PC-3 (cell line): ENCODE data around the gene HNF4A. TPM values are rescaled to one million over a fixed set of nuclear protein-coding genes. Genes with fewer than 3 reads are reported as not detected.

Source experiments
- ATAC-seq: fragments of 200-7000 bp; cut with Tn5 transposase; 2 replicates; pipeline ENCODE4 v1.9.1; 2020; ENCODE audit warnings: mild to moderate bottlenecking, moderate library complexity
- BruUV-seq: library from RNA; stranded (reverse); fragments of 400-500 nt; replicated peaks from 2 replicates; lab custom pipeline; 2021; lab: Mats Ljungman, UMichigan
- CTCF ChIA-PET: fragments of 300-600 bp; sonication (Branson Sonifier 250); formaldehyde crosslinking; loops from one replicate; lab custom pipeline; 2022; ENCODE audit warnings: antibody characterized with exemption; lab: Charles Lee
- POLR2A ChIA-PET: fragments of 300-600 bp; sonication (Branson Sonifier 250); formaldehyde crosslinking; loops from one replicate; lab custom pipeline; 2022; ENCODE audit warnings: antibody characterized with exemption; ENCODE audit not compliant: unreplicated experiment; lab: Charles Lee
- DNase-seq: peaks from one replicate; pipeline ENCODE4 v3.0.0-alpha.2; 2015
- H2AFZ ChIP-seq: fragments of 300-600 bp; sonication (generic); 2 replicates; pipeline ENCODE4 v1.6.0; 2016; ENCODE audit warnings: antibody characterized with exemption, low read length
- H3F3A ChIP-seq: fragments of 300-600 bp; sonication (generic); one replicate; pipeline ENCODE4 v1.6.0; 2017; ENCODE audit warnings: antibody characterized with exemption, low read length, control low read depth, mild to moderate bottlenecking; ENCODE audit not compliant: unreplicated experiment
- H3K27ac ChIP-seq: fragments of 300-600 bp; sonication (generic); 2 replicates; pipeline ENCODE4 v1.5.1; 2016; ENCODE audit warnings: mild to moderate bottlenecking, low read length
- H3K27me3 ChIP-seq: fragments of 300-600 bp; sonication (generic); 2 replicates; pipeline ENCODE4 v1.6.1; 2016; ENCODE audit warnings: low read length, mixed read lengths
- H3K36me3 ChIP-seq: fragments of 300-600 bp; sonication (generic); 2 replicates; pipeline ENCODE4 v1.6.1; 2016; ENCODE audit warnings: low read depth, mixed run types, low read length, mixed read lengths
- H3K4me1 ChIP-seq: fragments of 300-600 bp; sonication (generic); 2 replicates; pipeline ENCODE4 v1.5.1; 2016; ENCODE audit warnings: low read length; ENCODE audit not compliant: insufficient read depth
- H3K4me2 ChIP-seq: fragments of 300-600 bp; sonication (generic); 2 replicates; pipeline ENCODE4 v1.6.0; 2016; ENCODE audit warnings: low read length
- H3K4me3 ChIP-seq: fragments of 300-600 bp; sonication (generic); 2 replicates; pipeline ENCODE4 v1.5.1; 2016; ENCODE audit warnings: mild to moderate bottlenecking, low read length, mixed read lengths
- H3K79me2 ChIP-seq: fragments of 300-600 bp; sonication (generic); 2 replicates; pipeline ENCODE4 v1.6.1; 2017; ENCODE audit warnings: low read length, mixed read lengths
- H3K9ac ChIP-seq: fragments of 300-600 bp; sonication (generic); 2 replicates; pipeline ENCODE4 v1.6.0; 2016; ENCODE audit warnings: mild to moderate bottlenecking, low read length
- H3K9me2 ChIP-seq: fragments of 300-600 bp; sonication (generic); replicated peaks from 2 replicates; pipeline ENCODE4 v1.6.1; 2016; ENCODE audit warnings: mixed run types, low read length, mixed read lengths
- H3K9me3 ChIP-seq: fragments of 300-600 bp; sonication (generic); 2 replicates; pipeline ENCODE4 v1.6.1; 2016; ENCODE audit warnings: low read length, mixed read lengths
- H4K20me1 ChIP-seq: fragments of 300-600 bp; sonication (generic); 2 replicates; pipeline ENCODE4 v1.6.1; 2016; ENCODE audit warnings: low read length, mixed read lengths
- EZH2 ChIP-seq: fragments of 300-600 bp; sonication (generic); IDR thresholded peaks from one replicate; pipeline ENCODE4 v1.6.1; 2017; ENCODE audit warnings: antibody characterized with exemption, mild to moderate bottlenecking, low read length; ENCODE audit not compliant: unreplicated experiment
- EZH2phosphoT487 ChIP-seq: fragments of 300-600 bp; sonication (generic); IDR thresholded peaks from 2 replicates; pipeline ENCODE4 v1.6.1; 2018; ENCODE audit warnings: mild to moderate bottlenecking, antibody characterized with exemption, low read length, borderline replicate concordance
- intact Hi-C: fragments of 100-400 bp; cut with micrococcal nuclease; formaldehyde crosslinking; loops from 2 replicates; pipeline ENCODE4 v1.9.0; 2023
- total RNA-seq: library from RNA; depleted of rRNA; stranded (reverse); fragments of >200 nt; gene quantifications from 2 replicates; pipeline ENCODE4 v1.2.3, GENCODE V29; 2014
- TF ChIP-seq, protein P1 (sequence below): fragments of 300-600 bp; sonication (generic); conservative IDR thresholded peaks from 2 replicates; pipeline ENCODE4 v1.5.1; 2017; ENCODE audit warnings: antibody characterized with exemption, low read depth, mild to moderate bottlenecking, low read length

Gene HNF4A
- total RNA-seq, 1 experiment from 2014 or later = not detected

DNA sequence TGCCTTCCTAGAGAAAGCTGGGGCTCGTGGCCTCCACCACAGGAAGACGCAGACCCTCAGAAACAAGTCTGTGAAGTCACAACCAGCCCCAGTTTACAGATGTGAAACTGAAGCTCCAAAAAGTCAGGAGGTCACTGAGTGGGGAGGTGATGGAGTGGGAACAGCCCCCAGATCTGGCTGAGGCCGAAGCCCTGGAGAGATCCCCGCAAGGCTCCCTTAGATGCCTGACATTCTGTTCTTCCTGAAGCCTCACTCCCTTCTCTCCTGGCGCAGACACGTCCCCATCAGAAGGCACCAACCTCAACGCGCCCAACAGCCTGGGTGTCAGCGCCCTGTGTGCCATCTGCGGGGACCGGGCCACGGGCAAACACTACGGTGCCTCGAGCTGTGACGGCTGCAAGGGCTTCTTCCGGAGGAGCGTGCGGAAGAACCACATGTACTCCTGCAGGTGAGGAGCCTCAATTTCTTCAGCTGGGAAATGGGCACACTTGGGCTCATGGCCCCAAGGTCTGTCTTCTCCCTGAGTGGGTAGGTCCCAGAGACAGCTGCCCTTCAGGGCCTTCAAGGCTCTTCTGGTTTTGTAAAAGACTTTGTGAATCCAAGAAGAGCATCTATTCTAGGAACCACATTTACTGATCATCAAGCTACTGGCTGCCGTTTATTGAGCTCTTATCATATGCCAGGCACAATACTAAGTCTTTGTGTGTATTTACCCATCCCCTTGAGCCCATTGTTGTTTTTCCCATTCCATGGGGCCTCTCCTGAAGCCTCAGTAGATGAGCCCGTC, 50.5 kb downstream of the HNF4A start:
- ATAC-seq = no peak
- no peak overlapping the region for H3K9ac ChIP-seq
- CTCF ChIA-PET = no interaction called here
- no peak for DNase-seq
- no peaks in the 10 kb centered on the region for H4K20me1 ChIP-seq
- no peaks in the 10 kb centered on the region for H3K9me2 ChIP-seq
- TF ChIP-seq EZH2phosphoT487 (no peak), EZH2 (no peak)
- TF ChIP-seq, protein P1, sequence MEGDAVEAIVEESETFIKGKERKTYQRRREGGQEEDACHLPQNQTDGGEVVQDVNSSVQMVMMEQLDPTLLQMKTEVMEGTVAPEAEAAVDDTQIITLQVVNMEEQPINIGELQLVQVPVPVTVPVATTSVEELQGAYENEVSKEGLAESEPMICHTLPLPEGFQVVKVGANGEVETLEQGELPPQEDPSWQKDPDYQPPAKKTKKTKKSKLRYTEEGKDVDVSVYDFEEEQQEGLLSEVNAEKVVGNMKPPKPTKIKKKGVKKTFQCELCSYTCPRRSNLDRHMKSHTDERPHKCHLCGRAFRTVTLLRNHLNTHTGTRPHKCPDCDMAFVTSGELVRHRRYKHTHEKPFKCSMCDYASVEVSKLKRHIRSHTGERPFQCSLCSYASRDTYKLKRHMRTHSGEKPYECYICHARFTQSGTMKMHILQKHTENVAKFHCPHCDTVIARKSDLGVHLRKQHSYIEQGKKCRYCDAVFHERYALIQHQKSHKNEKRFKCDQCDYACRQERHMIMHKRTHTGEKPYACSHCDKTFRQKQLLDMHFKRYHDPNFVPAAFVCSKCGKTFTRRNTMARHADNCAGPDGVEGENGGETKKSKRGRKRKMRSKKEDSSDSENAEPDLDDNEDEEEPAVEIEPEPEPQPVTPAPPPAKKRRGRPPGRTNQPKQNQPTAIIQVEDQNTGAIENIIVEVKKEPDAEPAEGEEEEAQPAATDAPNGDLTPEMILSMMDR = no peak
- intact Hi-C loops = no loop called here
- no peak overlapping the region for H3K4me3 ChIP-seq
- no peaks in the 10 kb centered on the region for H3K27me3 ChIP-seq
- no peaks in the 10 kb centered on the region for H3K79me2 ChIP-seq
- BruUV-seq = no TSS peak
- no peak overlapping the region for H2AFZ ChIP-seq
- POLR2A ChIA-PET = no interaction called here
- no peaks in the 10 kb centered on the region for H3K9me3 ChIP-seq
- H3K4me1 ChIP-seq = peaks cover 35% of the 10 kb centered on the region
- H3K27ac ChIP-seq = peak overlapping the region; percentile 77
- no peaks in the 10 kb centered on the region for H3K36me3 ChIP-seq
- H3K4me2 ChIP-seq = no peak overlapping the region
- H3F3A ChIP-seq = no peaks in the 10 kb centered on the region

DNA sequence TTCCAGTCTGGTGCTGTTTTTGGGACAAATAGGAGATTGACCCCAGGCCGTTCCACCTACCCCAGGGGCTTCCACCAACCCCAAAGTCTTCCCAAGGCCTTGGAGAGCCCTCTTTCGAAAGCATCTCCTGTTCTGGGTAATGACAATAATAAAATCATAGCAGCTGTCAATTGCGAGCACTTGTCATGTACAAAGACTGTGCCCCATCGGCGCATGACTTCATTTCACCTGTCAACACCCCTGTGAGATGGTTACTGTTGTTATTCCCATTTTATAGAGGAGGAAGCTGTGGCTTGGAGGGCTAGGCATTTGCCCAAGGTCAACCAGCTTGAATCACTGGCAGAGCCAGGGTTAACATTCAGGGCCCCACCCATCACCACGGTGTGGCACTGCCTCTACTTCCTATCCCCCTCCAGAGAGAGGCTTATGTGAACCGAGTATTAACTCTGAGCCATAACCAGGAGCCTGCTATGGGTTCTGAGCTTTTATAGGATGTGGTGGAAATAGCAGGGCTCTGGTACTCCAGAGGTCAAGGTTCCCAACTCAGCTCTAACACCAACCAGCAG, 51.2 kb downstream of the HNF4A start:
- Histone ChIP-seq H3K27ac (peak overlapping the region; percentile 77), H3K9me2 (no peaks in the 10 kb centered on the region), H3K9ac (peak overlapping the region; percentile 57), H3K4me2 (peak overlapping the region; percentile 47), H4K20me1 (no peaks in the 10 kb centered on the region), H2AFZ (no peak overlapping the region), H3K36me3 (no peaks in the 10 kb centered on the region), H3K9me3 (no peaks in the 10 kb centered on the region), H3F3A (no peaks in the 10 kb centered on the region), H3K4me1 (peaks cover 35% of the 10 kb centered on the region), H3K79me2 (no peaks in the 10 kb centered on the region), H3K27me3 (no peaks in the 10 kb centered on the region), H3K4me3 (no peak overlapping the region)
- CTCF ChIA-PET = no interaction called here
- intact Hi-C loops = no loop called here
- POLR2A ChIA-PET = no interaction called here
- no TSS peak for BruUV-seq
- TF ChIP-seq EZH2 (no peak), EZH2phosphoT487 (no peak)
- TF ChIP-seq, protein P1 = no peak
- ATAC-seq (no peak; the same call in 1 of the 2 replicates), DNase-seq (no peak)
